ENCODE measurements around the gene ANO6.

GRCh38 chr12:45273717-45274271, 57.9 kb downstream of the ANO6 start:
- TF ChIP-seq EP300 (IDR thresholded peaks at IDR 0.05; ENCODE audit: low read depth), result no peak
- TF ChIP-seq, protein P1, sequence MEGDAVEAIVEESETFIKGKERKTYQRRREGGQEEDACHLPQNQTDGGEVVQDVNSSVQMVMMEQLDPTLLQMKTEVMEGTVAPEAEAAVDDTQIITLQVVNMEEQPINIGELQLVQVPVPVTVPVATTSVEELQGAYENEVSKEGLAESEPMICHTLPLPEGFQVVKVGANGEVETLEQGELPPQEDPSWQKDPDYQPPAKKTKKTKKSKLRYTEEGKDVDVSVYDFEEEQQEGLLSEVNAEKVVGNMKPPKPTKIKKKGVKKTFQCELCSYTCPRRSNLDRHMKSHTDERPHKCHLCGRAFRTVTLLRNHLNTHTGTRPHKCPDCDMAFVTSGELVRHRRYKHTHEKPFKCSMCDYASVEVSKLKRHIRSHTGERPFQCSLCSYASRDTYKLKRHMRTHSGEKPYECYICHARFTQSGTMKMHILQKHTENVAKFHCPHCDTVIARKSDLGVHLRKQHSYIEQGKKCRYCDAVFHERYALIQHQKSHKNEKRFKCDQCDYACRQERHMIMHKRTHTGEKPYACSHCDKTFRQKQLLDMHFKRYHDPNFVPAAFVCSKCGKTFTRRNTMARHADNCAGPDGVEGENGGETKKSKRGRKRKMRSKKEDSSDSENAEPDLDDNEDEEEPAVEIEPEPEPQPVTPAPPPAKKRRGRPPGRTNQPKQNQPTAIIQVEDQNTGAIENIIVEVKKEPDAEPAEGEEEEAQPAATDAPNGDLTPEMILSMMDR (IDR thresholded peaks at IDR 0.05), result no peak
